PC-3 (cell line): Measurements from ENCODE around the gene HIVEP3. TPM values are rescaled to one million over a fixed set of nuclear protein-coding genes. Genes with fewer than 3 reads are reported as not detected.

Experiments used
- ATAC-seq: fragments of 200-7000 bp; cut with Tn5 transposase; 2 replicates; pipeline ENCODE4 v1.9.1; 2020; ENCODE audit warnings: mild to moderate bottlenecking, moderate library complexity
- BruUV-seq: library from RNA; stranded (reverse); fragments of 400-500 nt; replicated peaks from 2 replicates; lab custom pipeline; 2021; lab: Mats Ljungman, UMichigan
- CTCF ChIA-PET: fragments of 300-600 bp; sonication (Branson Sonifier 250); formaldehyde crosslinking; loops from one replicate; lab custom pipeline; 2022; ENCODE audit warnings: antibody characterized with exemption; lab: Charles Lee
- POLR2A ChIA-PET: fragments of 300-600 bp; sonication (Branson Sonifier 250); formaldehyde crosslinking; loops from one replicate; lab custom pipeline; 2022; ENCODE audit warnings: antibody characterized with exemption; ENCODE audit not compliant: unreplicated experiment; lab: Charles Lee
- DNase-seq: peaks from one replicate; pipeline ENCODE4 v3.0.0-alpha.2; 2015
- H2AFZ ChIP-seq: fragments of 300-600 bp; sonication (generic); 2 replicates; pipeline ENCODE4 v1.6.0; 2016; ENCODE audit warnings: antibody characterized with exemption, low read length
- H3F3A ChIP-seq: fragments of 300-600 bp; sonication (generic); one replicate; pipeline ENCODE4 v1.6.0; 2017; ENCODE audit warnings: antibody characterized with exemption, low read length, control low read depth, mild to moderate bottlenecking; ENCODE audit not compliant: unreplicated experiment
- H3K27ac ChIP-seq: fragments of 300-600 bp; sonication (generic); 2 replicates; pipeline ENCODE4 v1.5.1; 2016; ENCODE audit warnings: mild to moderate bottlenecking, low read length
- H3K27me3 ChIP-seq: fragments of 300-600 bp; sonication (generic); 2 replicates; pipeline ENCODE4 v1.6.1; 2016; ENCODE audit warnings: low read length, mixed read lengths
- H3K36me3 ChIP-seq: fragments of 300-600 bp; sonication (generic); 2 replicates; pipeline ENCODE4 v1.6.1; 2016; ENCODE audit warnings: low read depth, mixed run types, low read length, mixed read lengths
- H3K4me1 ChIP-seq: fragments of 300-600 bp; sonication (generic); 2 replicates; pipeline ENCODE4 v1.5.1; 2016; ENCODE audit warnings: low read length; ENCODE audit not compliant: insufficient read depth
- H3K4me2 ChIP-seq: fragments of 300-600 bp; sonication (generic); 2 replicates; pipeline ENCODE4 v1.6.0; 2016; ENCODE audit warnings: low read length
- H3K4me3 ChIP-seq: fragments of 300-600 bp; sonication (generic); 2 replicates; pipeline ENCODE4 v1.5.1; 2016; ENCODE audit warnings: mild to moderate bottlenecking, low read length, mixed read lengths
- H3K79me2 ChIP-seq: fragments of 300-600 bp; sonication (generic); 2 replicates; pipeline ENCODE4 v1.6.1; 2017; ENCODE audit warnings: low read length, mixed read lengths
- H3K9ac ChIP-seq: fragments of 300-600 bp; sonication (generic); 2 replicates; pipeline ENCODE4 v1.6.0; 2016; ENCODE audit warnings: mild to moderate bottlenecking, low read length
- H3K9me2 ChIP-seq: fragments of 300-600 bp; sonication (generic); replicated peaks from 2 replicates; pipeline ENCODE4 v1.6.1; 2016; ENCODE audit warnings: mixed run types, low read length, mixed read lengths
- H3K9me3 ChIP-seq: fragments of 300-600 bp; sonication (generic); 2 replicates; pipeline ENCODE4 v1.6.1; 2016; ENCODE audit warnings: low read length, mixed read lengths
- H4K20me1 ChIP-seq: fragments of 300-600 bp; sonication (generic); 2 replicates; pipeline ENCODE4 v1.6.1; 2016; ENCODE audit warnings: low read length, mixed read lengths
- EZH2 ChIP-seq: fragments of 300-600 bp; sonication (generic); IDR thresholded peaks from one replicate; pipeline ENCODE4 v1.6.1; 2017; ENCODE audit warnings: antibody characterized with exemption, mild to moderate bottlenecking, low read length; ENCODE audit not compliant: unreplicated experiment
- EZH2phosphoT487 ChIP-seq: fragments of 300-600 bp; sonication (generic); IDR thresholded peaks from 2 replicates; pipeline ENCODE4 v1.6.1; 2018; ENCODE audit warnings: mild to moderate bottlenecking, antibody characterized with exemption, low read length, borderline replicate concordance
- intact Hi-C: fragments of 100-400 bp; cut with micrococcal nuclease; formaldehyde crosslinking; loops from 2 replicates; pipeline ENCODE4 v1.9.0; 2023
- total RNA-seq: library from RNA; depleted of rRNA; stranded (reverse); fragments of >200 nt; gene quantifications from 2 replicates; pipeline ENCODE4 v1.2.3, GENCODE V29; 2014
- TF ChIP-seq, protein P1 (sequence below): fragments of 300-600 bp; sonication (generic); conservative IDR thresholded peaks from 2 replicates; pipeline ENCODE4 v1.5.1; 2017; ENCODE audit warnings: antibody characterized with exemption, low read depth, mild to moderate bottlenecking, low read length

Gene HIVEP3
- total RNA-seq, 1 experiment from 2014 or later, result 9.8 TPM

- Histone ChIP-seq H3K79me2 (no peaks in the 10 kb centered on the region), H2AFZ (no peak overlapping the region), H3K9me2 (no peaks in the 10 kb centered on the region), H3K27me3 (no peaks in the 10 kb centered on the region), H3K4me3 (no peak overlapping the region), H3F3A (no peaks in the 10 kb centered on the region), H3K9ac (no peak overlapping the region), H3K4me1 (no peaks in the 10 kb centered on the region), H3K9me3 (no peaks in the 10 kb centered on the region), H4K20me1 (no peaks in the 10 kb centered on the region), H3K4me2 (no peak overlapping the region), H3K27ac (no peak overlapping the region), H3K36me3 (no peaks in the 10 kb centered on the region)
- intact Hi-C loops, result no loop called here
- DNase-seq, result no peak
- no peak for ATAC-seq
- BruUV-seq, result no TSS peak
- TF ChIP-seq EZH2 (no peak), EZH2phosphoT487 (no peak)
- TF ChIP-seq, protein P1, sequence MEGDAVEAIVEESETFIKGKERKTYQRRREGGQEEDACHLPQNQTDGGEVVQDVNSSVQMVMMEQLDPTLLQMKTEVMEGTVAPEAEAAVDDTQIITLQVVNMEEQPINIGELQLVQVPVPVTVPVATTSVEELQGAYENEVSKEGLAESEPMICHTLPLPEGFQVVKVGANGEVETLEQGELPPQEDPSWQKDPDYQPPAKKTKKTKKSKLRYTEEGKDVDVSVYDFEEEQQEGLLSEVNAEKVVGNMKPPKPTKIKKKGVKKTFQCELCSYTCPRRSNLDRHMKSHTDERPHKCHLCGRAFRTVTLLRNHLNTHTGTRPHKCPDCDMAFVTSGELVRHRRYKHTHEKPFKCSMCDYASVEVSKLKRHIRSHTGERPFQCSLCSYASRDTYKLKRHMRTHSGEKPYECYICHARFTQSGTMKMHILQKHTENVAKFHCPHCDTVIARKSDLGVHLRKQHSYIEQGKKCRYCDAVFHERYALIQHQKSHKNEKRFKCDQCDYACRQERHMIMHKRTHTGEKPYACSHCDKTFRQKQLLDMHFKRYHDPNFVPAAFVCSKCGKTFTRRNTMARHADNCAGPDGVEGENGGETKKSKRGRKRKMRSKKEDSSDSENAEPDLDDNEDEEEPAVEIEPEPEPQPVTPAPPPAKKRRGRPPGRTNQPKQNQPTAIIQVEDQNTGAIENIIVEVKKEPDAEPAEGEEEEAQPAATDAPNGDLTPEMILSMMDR, result no peak
- POLR2A ChIA-PET, result no interaction called here
- CTCF ChIA-PET, result no interaction called here
These were observed 370.8 kb downstream of the HIVEP3 start for GRCh38 chr1:41547781-41548560.

DNA sequence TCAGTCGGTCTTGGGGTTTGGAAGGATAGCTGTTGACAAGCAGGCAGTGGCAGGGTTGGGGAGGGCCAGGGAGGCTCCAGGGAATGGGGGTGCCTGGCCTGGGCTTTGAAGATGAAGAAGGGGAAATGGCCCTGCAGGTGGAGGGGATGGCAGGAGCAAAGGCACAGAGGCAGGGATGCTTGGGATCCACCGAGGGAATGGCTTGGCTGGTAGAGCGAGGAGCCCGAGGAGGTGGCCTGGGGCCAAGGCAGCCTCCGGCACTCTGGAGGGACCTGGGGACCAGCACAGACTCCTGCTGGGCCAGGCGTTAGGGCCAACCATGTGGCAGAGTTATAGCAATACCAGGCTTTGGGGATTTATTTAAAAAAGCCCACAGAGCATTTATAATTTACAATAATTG is 371.4 kb downstream of the HIVEP3 start:
- BruUV-seq, result no TSS peak
- no peaks in the 10 kb centered on the region for H3K36me3 ChIP-seq
- no peak for ATAC-seq
- H4K20me1 ChIP-seq, result no peaks in the 10 kb centered on the region
- no peak overlapping the region for H3K27ac ChIP-seq
- H3K4me2 ChIP-seq, result no peak overlapping the region
- no peaks in the 10 kb centered on the region for H3K79me2 ChIP-seq
- H3K4me3 ChIP-seq, result no peak overlapping the region
- DNase-seq, result no peak
- H3K9me2 ChIP-seq, result no peaks in the 10 kb centered on the region
- H3K4me1 ChIP-seq, result no peaks in the 10 kb centered on the region
- H3K9ac ChIP-seq, result no peak overlapping the region
- TF ChIP-seq, protein P1, result no peak
- no peak for TF ChIP-seq EZH2phosphoT487
- no peak for TF ChIP-seq EZH2
- POLR2A ChIA-PET, result no interaction called here
- H3F3A ChIP-seq, result no peaks in the 10 kb centered on the region
- no peaks in the 10 kb centered on the region for H3K27me3 ChIP-seq
- intact Hi-C loops, result no loop called here
- no peak overlapping the region for H2AFZ ChIP-seq
- no peaks in the 10 kb centered on the region for H3K9me3 ChIP-seq
- CTCF ChIA-PET, result no interaction called here

GRCh38 chr1:41546833-41547135 is 371.9 kb downstream of the HIVEP3 start:
- Histone ChIP-seq H2AFZ (no peak overlapping the region), H3K79me2 (no peaks in the 10 kb centered on the region), H4K20me1 (no peaks in the 10 kb centered on the region), H3K36me3 (no peaks in the 10 kb centered on the region), H3K4me2 (no peak overlapping the region), H3K27me3 (no peaks in the 10 kb centered on the region), H3K9me2 (no peaks in the 10 kb centered on the region), H3F3A (no peaks in the 10 kb centered on the region), H3K9ac (no peak overlapping the region), H3K4me3 (no peak overlapping the region), H3K9me3 (no peaks in the 10 kb centered on the region), H3K4me1 (no peaks in the 10 kb centered on the region), H3K27ac (no peak overlapping the region)
- CTCF ChIA-PET, result no interaction called here
- intact Hi-C loops, result no loop called here
- POLR2A ChIA-PET, result no interaction called here
- ATAC-seq, result no peak
- DNase-seq, result no peak
- no peak for TF ChIP-seq EZH2phosphoT487
- TF ChIP-seq EZH2, result no peak
- TF ChIP-seq, protein P1, result no peak
- BruUV-seq, result no TSS peak
